Measurements from ENCODE around the gene LRRC37A3.
"Not testable (repeated sequence)": the region's sequence is repeated elsewhere in the genome, so short reads cannot be mapped to it uniquely, and the experiment has no call there.

- TF ChIP-seq CTCF (IDR thresholded peaks at IDR 0.05); POLR2AphosphoS5 (IDR thresholded peaks at IDR 0.05; ENCODE audit: low read depth, low read length): not testable (repeated sequence)
Observed at GRCh38 chr17:64874210-64874609, 45.1 kb downstream of the LRRC37A3 start.
